Endothelial cell of umbilical vein (primary cell): ENCODE results near the gene ZNF423. TPM values are rescaled to one million over a fixed set of nuclear protein-coding genes. Genes with fewer than 3 reads are reported as not detected.

Experiments used
- BruUV-seq: library from RNA; stranded (reverse); fragments of 400-500 nt; replicated peaks from 2 replicates; lab custom pipeline; 2021; lab: Mats Ljungman, UMichigan
- CTCF ChIA-PET: fragments of 300-600, 350-600 bp; sonication (Branson Sonifier 250); formaldehyde crosslinking; loops from one replicate; lab custom pipeline; 2021; ENCODE audit warnings: antibody characterized with exemption, inconsistent platforms; lab: Charles Lee
- POLR2A ChIA-PET: fragments of 300-600, 350-600 bp; sonication (Branson Sonifier 250); formaldehyde crosslinking; loops from one replicate; lab custom pipeline; 2021; ENCODE audit warnings: antibody characterized with exemption, inconsistent platforms; lab: Charles Lee
- DNase-seq: peaks from one replicate; pipeline ENCODE4 v3.0.0-alpha.2; 2011; ENCODE audit warnings: low read depth, low spot score
- FAIRE-seq: peaks from 2 replicates; lab custom pipeline; 2011; peaks lifted over from hg19 to GRCh38; lab: Jason Lieb, UNC
- H2AFZ ChIP-seq: 2 replicates; pipeline ENCODE4 v1.6.0; 2012; ENCODE audit warnings: low read depth, low read length, control low read depth, inconsistent platforms
- H3K27ac ChIP-seq: 2 replicates; pipeline ENCODE4 v1.5.1; 2011; ENCODE audit warnings: low read depth, mild to moderate bottlenecking, control low read depth, low read length, moderate library complexity; ENCODE audit not compliant: insufficient read depth
- H3K27me3 ChIP-seq, 2 experiments: 2 replicates each; pipeline versions ENCODE4 v1.6.0 to v1.6.1; 2011; ENCODE audit warnings: low read length in 2 of 2, mixed read lengths in 1 of 2; ENCODE audit not compliant: control insufficient read depth in 2 of 2, insufficient read depth in 2 of 2
- H3K36me3 ChIP-seq, 2 experiments: 2 replicates in 1 of 2; 3 replicates in 1 of 2; pipeline ENCODE4 v1.5.1; 2011; ENCODE audit warnings: low read length in 2 of 2, mild to moderate bottlenecking in 1 of 2, moderate library complexity in 1 of 2; ENCODE audit not compliant: control insufficient read depth in 2 of 2, insufficient read depth in 2 of 2; ENCODE audit errors: extremely low read depth in 1 of 2
- H3K4me1 ChIP-seq: 3 replicates; pipeline ENCODE4 v1.5.1; 2011; ENCODE audit warnings: mild to moderate bottlenecking, low read length; ENCODE audit not compliant: control insufficient read depth, insufficient read depth; ENCODE audit errors: extremely low read depth
- H3K4me2 ChIP-seq: 2 replicates; pipeline ENCODE4 v1.6.1; 2011; ENCODE audit warnings: low read length, control low read depth, mixed read lengths; ENCODE audit not compliant: insufficient read depth
- H3K4me3 ChIP-seq, 3 experiments: fragments of 200-600 bp in 1 of 3; sonication (generic), shearing (Covaris generic) in 1 of 3; replicated peaks in 1 of 3; 2 replicates each; pipeline ENCODE4 v1.5.1; 2011 to 2016; ENCODE audit warnings: control low read depth in 3 of 3, low read length in 3 of 3, mild to moderate bottlenecking in 2 of 3, inconsistent platforms in 1 of 3, low read depth in 1 of 3, moderate library complexity in 1 of 3; ENCODE audit not compliant: insufficient read depth in 1 of 3
- H3K79me2 ChIP-seq: 2 replicates; pipeline ENCODE4 v1.6.0; 2012; ENCODE audit warnings: low read length, inconsistent platforms; ENCODE audit not compliant: control insufficient read depth, insufficient read depth
- H3K9ac ChIP-seq: replicated peaks from 2 replicates; pipeline ENCODE3; 2011; ENCODE audit warnings: low read length, control low read depth; ENCODE audit not compliant: insufficient read depth; ENCODE audit errors: extremely low read depth
- H3K9me1 ChIP-seq: replicated peaks from 3 replicates; pipeline ENCODE4 v1.6.0; 2011; ENCODE audit warnings: mild to moderate bottlenecking, low read length; ENCODE audit not compliant: control insufficient read depth, insufficient read depth; ENCODE audit errors: extremely low read depth
- H3K9me3 ChIP-seq: replicated peaks from 2 replicates; pipeline ENCODE4 v1.5.1; 2012; ENCODE audit warnings: low read length, inconsistent platforms; ENCODE audit not compliant: control insufficient read depth, insufficient read depth
- H4K20me1 ChIP-seq: replicated peaks from 2 replicates; pipeline ENCODE3; 2011; ENCODE audit warnings: mild to moderate bottlenecking, low read length; ENCODE audit not compliant: control insufficient read depth, insufficient read depth; ENCODE audit errors: extremely low read depth
- CTCF ChIP-seq, 2 donors: IDR thresholded peaks; 1 replicate in 1 of 2; 2 replicates in 1 of 2; pipeline ENCODE4 v1.5.1; 2011; ENCODE audit warnings: low read length in 2 of 2, mild to moderate bottlenecking in 2 of 2, moderate library complexity in 2 of 2, control low read depth in 1 of 2, inconsistent platforms in 1 of 2, low read depth in 1 of 2; ENCODE audit not compliant: insufficient read depth in 1 of 2; ENCODE audit errors: extremely low read depth in 1 of 2
- EZH2 ChIP-seq: IDR thresholded peaks from 2 replicates; pipeline ENCODE4 v1.6.1; 2012; ENCODE audit warnings: borderline replicate concordance, low read depth, mild to moderate bottlenecking, moderate library complexity, low read length, inconsistent platforms; ENCODE audit not compliant: severe bottlenecking
- FOS ChIP-seq: IDR thresholded peaks from 2 replicates; pipeline ENCODE4 v1.6.1; 2011; ENCODE audit warnings: mild to moderate bottlenecking, low read length, moderate library complexity, borderline replicate concordance; ENCODE audit not compliant: insufficient read depth
- GATA2 ChIP-seq: IDR thresholded peaks from 2 replicates; pipeline ENCODE4 v1.7.0; 2011; ENCODE audit warnings: low read depth, mild to moderate bottlenecking, moderate library complexity, mixed read lengths, low read length; ENCODE audit not compliant: insufficient read length, insufficient read depth
- JUN ChIP-seq: IDR thresholded peaks from 2 replicates; pipeline ENCODE4 v1.6.1; 2011; ENCODE audit warnings: borderline replicate concordance, low read depth; ENCODE audit not compliant: insufficient read length, insufficient read depth
- MYC ChIP-seq: IDR thresholded peaks from one replicate; pipeline ENCODE4 v1.6.1; 2011; ENCODE audit warnings: mild to moderate bottlenecking, low read depth, low read length
- POLR2A ChIP-seq: IDR thresholded peaks from 2 replicates; pipeline ENCODE4 v1.6.1; 2012; ENCODE audit warnings: low read depth, mild to moderate bottlenecking, control low read depth, low read length
- POLR2AphosphoS5 ChIP-seq: IDR thresholded peaks from 2 replicates; pipeline ENCODE4 v1.6.1; 2012; ENCODE audit warnings: low read depth, mild to moderate bottlenecking, control low read depth, low read length, moderate library complexity; ENCODE audit not compliant: insufficient read depth
- dilution Hi-C: fragments of 300-500 bp; cut with MboI; formaldehyde crosslinking; loops from one replicate; pipeline ENCODE4 v1.15.0; 2019; ENCODE audit warnings: low sequenced_read_pairs; ENCODE audit not compliant: extremely low pct_ligation_motif_present
- intact Hi-C: fragments of 100-400 bp; cut with micrococcal nuclease; formaldehyde crosslinking; loops from one replicate; pipeline ENCODE4 v1.10.0; 2022
- polyA plus RNA-seq, 4 experiments: library from polyadenylated mRNA; depleted of rRNA in 3 of 4; stranded (reverse) in 3 of 4; unstranded in 1 of 4; fragments of >200 nt; gene quantifications; 2 replicates each; pipeline versions ENCODE4 v1.2.1 to v1.2.3, GENCODE V29; 2011 to 2012; ENCODE audit warnings: missing spikeins in 1 of 4
- total RNA-seq: library from RNA; stranded (reverse); gene quantifications from 2 replicates; pipeline ENCODE4 v1.2.3, GENCODE V29; 2021
- TF ChIP-seq, protein P1 (sequence below): IDR thresholded peaks from 2 replicates; pipeline ENCODE4 v1.6.1; 2011; ENCODE audit not compliant: insufficient read depth, insufficient read length

The ZNF423 gene
- total and polyA plus RNA-seq, 2 donors (not counting 3 experiments of a cell fraction or from before 2014, with no cell fraction given) = 2.2 to 8.1 TPM

DNA sequence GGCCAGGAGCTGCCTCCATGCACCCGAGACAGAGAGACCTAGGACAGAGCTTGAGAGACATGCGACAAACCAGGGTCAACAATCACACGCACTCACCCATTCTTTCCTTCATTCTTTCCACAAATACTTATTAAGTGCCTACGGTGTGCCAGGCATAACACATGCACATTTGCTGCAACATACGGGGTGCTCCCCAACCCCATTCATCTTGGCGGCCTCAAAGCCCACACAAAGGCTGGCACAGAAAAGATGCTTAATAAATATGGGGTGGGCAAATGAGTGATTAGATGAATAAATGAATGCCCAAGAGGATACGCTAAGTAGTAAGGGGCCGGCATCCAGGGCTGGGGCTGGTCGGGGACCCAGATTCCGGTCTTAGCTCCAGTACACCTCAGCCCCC lies 117.9 kb downstream of the ZNF423 start:
- CTCF ChIA-PET = no interaction called here

More for the DNA sequence above, 117.9 kb downstream of the ZNF423 start:
- intact Hi-C loops = no loop called here
- H3K27me3 ChIP-seq = no peaks in the 10 kb centered on the region
- H3K4me3 ChIP-seq = no peak overlapping the region
- no peak overlapping the region for H3K9ac ChIP-seq
- DNase-seq (no peak), FAIRE-seq (no peak)
- TF ChIP-seq JUN (no peak), EZH2 (no peak), CTCF (IDR thresholded peaks at IDR 0.05; ENCODE audit: extremely low read depth in 1 of 2, insufficient read depth in 1 of 2, low read depth in 1 of 2, low read length in 2 of 2) (no peak), MYC (no peak), POLR2A (no peak), FOS (no peak), GATA2 (no peak), POLR2AphosphoS5 (no peak)
- TF ChIP-seq, protein P1, sequence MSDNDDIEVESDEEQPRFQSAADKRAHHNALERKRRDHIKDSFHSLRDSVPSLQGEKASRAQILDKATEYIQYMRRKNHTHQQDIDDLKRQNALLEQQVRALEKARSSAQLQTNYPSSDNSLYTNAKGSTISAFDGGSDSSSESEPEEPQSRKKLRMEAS = no peak
- no peaks in the 10 kb centered on the region for H3K4me1 ChIP-seq
- no peaks in the 10 kb centered on the region for H3K9me3 ChIP-seq
- no peaks in the 10 kb centered on the region for H4K20me1 ChIP-seq
- dilution Hi-C loops = no loop called here
- H2AFZ ChIP-seq = no peak overlapping the region
- POLR2A ChIA-PET = no interaction called here
- no peaks in the 10 kb centered on the region for H3K9me1 ChIP-seq
- BruUV-seq = no TSS peak
- no peaks in the 10 kb centered on the region for H3K36me3 ChIP-seq
- no peaks in the 10 kb centered on the region for H3K79me2 ChIP-seq
- H3K27ac ChIP-seq = no peak overlapping the region
- no peak overlapping the region for H3K4me2 ChIP-seq
